ENCODE measurements around the gene FTO. TPM values are rescaled to one million over a fixed set of nuclear protein-coding genes. Genes with fewer than 3 reads are reported as not detected.

FTO gene
- total RNA-seq, 1 donor from 2014 or later, result 85.1 TPM

DNA sequence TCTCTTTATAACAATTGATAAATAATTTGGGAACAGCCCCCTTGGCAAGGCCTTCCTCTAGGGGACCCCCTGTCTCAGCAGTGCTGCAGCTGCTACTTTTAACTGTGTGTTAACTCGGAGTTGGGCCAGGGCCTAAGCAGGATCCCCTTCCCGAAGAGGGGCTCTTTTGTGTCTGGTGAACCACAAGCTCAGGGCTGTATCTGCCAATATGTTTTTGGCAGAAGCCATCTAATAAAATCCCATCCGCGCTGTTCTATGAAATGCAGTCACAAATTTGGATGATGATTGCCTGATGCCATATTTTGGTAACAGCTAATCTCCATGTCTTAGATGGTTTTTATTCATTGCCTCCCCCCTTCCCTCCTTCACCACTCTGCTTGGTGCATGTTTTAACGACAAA, 267.7 kb downstream of the FTO start:
- TF ChIP-seq, protein P1, sequence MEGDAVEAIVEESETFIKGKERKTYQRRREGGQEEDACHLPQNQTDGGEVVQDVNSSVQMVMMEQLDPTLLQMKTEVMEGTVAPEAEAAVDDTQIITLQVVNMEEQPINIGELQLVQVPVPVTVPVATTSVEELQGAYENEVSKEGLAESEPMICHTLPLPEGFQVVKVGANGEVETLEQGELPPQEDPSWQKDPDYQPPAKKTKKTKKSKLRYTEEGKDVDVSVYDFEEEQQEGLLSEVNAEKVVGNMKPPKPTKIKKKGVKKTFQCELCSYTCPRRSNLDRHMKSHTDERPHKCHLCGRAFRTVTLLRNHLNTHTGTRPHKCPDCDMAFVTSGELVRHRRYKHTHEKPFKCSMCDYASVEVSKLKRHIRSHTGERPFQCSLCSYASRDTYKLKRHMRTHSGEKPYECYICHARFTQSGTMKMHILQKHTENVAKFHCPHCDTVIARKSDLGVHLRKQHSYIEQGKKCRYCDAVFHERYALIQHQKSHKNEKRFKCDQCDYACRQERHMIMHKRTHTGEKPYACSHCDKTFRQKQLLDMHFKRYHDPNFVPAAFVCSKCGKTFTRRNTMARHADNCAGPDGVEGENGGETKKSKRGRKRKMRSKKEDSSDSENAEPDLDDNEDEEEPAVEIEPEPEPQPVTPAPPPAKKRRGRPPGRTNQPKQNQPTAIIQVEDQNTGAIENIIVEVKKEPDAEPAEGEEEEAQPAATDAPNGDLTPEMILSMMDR (conservative IDR thresholded peaks at IDR 0.05), result no peak
- Mint-ChIP-seq H3K27ac (no peak overlapping the region), H3K27me3 (no peaks in the 10 kb centered on the region), H3K36me3 (no peaks in the 10 kb centered on the region), H3K9me3 (no peaks in the 10 kb centered on the region), H3K4me3 (no peak overlapping the region), H3K4me1 (ENCODE audit: unreplicated experiment) (peaks cover 23% of the 10 kb centered on the region)
- no peak for DNase-seq (ENCODE audit: extremely low spot score, unreplicated experiment)

DNA sequence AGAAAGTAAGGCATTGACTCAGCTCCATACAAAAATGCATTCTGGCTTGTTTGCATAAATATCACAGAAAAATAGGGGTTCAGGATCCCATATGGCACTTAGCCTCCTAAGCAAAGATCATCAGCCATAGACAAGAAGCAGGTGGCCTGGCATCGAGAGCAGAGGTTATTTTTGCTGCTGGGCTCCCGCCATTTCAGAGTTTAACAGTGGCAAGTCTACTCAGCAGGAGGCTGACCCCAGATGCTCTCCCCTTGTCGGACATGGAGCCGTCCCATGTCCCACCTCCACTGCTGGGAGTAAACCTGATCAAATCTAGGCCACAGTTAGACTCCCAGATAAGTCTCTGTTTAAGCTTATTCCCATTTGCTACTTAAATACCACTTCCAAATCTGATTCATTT, 269.1 kb downstream of the FTO start:
- Mint-ChIP-seq H3K27me3 (no peaks in the 10 kb centered on the region), H3K4me1 (ENCODE audit: unreplicated experiment) (peaks cover 17% of the 10 kb centered on the region), H3K36me3 (no peaks in the 10 kb centered on the region), H3K9me3 (no peaks in the 10 kb centered on the region), H3K4me3 (no peak overlapping the region), H3K27ac (no peak overlapping the region)
- no peak for DNase-seq (ENCODE audit: extremely low spot score, unreplicated experiment)
- TF ChIP-seq, protein P1 (conservative IDR thresholded peaks at IDR 0.05), result no peak

DNA sequence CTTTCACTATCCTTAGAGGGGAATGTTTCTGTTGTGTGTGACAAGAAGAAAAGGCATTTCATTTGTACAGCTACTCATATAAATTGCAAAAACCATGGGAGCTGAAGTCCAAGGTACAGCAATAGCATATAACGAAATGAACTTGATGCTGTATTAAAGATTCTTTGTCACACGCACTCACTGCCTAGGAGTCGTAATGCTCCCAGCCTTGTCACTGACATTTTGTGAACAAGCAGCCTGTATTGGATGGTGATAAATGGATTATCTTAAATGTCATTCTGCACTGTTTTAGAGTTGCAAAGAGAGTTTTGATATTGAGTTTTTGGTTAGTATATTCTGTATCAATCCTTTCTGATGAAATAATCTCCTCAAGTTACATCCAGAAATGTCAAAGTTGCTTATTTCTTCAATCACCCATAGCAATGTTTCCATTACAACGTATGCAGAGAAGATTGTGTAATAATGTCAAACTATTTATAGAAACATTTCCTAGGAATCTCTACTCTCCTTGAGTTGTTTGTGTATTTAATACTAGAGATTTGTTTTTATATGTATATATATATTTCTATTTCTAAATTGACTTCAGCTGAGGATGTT, 270.6 kb downstream of the FTO start:
- H3K4me1 Mint-ChIP-seq (ENCODE audit: unreplicated experiment), result peaks cover 7% of the 10 kb centered on the region
- H3K27me3 Mint-ChIP-seq, result no peaks in the 10 kb centered on the region
- H3K4me3 Mint-ChIP-seq, result no peak overlapping the region
- no peak for DNase-seq (ENCODE audit: extremely low spot score, unreplicated experiment)
- TF ChIP-seq, protein P1 (conservative IDR thresholded peaks at IDR 0.05), result no peak
- no peaks in the 10 kb centered on the region for H3K36me3 Mint-ChIP-seq
- H3K27ac Mint-ChIP-seq, result no peak overlapping the region
- H3K9me3 Mint-ChIP-seq, result no peaks in the 10 kb centered on the region

DNA sequence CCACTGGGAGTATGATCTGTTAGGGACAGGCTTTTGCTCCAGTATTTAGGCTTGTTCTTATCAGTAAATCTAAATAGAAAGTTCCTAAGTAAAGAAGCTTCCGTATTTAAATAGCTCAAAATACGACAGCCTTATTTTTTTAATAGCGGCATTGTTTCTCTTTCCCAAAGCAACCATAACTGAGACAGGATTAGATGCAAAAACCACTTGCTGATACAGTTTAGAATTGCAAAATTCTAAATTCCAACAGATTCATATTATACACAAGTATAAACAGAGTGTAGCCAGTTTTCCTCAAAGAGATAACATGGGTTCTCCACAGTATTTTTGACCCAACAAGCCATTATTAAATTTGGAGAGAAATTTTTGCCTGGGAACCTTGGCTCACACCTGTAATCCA, 276.7 kb downstream of the FTO start:
- Mint-ChIP-seq H3K4me3 (no peak overlapping the region), H3K27ac (peak overlapping the region; percentile 84), H3K27me3 (no peaks in the 10 kb centered on the region), H3K4me1 (ENCODE audit: unreplicated experiment) (peaks cover 20% of the 10 kb centered on the region), H3K36me3 (no peaks in the 10 kb centered on the region), H3K9me3 (no peaks in the 10 kb centered on the region)
- no peak for DNase-seq (ENCODE audit: extremely low spot score, unreplicated experiment)
- TF ChIP-seq, protein P1 (conservative IDR thresholded peaks at IDR 0.05), result no peak

DNA sequence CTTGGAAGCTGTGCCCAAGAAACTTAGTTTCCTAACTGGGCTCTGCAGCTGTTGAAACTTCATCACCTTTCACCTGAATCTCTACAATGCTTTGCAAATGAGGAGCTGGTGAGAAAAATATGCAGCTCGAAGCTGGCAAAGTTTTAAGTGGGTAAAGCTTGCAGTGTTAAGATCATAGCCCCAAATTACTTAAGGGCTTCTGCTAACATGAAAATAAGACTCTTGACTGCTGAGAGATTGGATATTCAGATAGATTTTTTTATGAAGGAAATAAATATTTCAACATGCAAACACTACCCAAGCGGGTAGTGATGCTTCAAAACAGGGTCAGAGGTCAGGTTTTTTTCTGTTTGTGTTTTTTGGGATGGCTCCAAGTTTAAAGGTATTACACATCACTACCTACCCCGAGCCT, 278.7 kb downstream of the FTO start:
- H3K27ac Mint-ChIP-seq, result no peak overlapping the region
- no peaks in the 10 kb centered on the region for H3K27me3 Mint-ChIP-seq
- peaks cover 28% of the 10 kb centered on the region for H3K4me1 Mint-ChIP-seq (ENCODE audit: unreplicated experiment)
- DNase-seq (ENCODE audit: extremely low spot score, unreplicated experiment), result no peak
- H3K4me3 Mint-ChIP-seq, result no peak overlapping the region
- no peaks in the 10 kb centered on the region for H3K9me3 Mint-ChIP-seq
- TF ChIP-seq, protein P1 (conservative IDR thresholded peaks at IDR 0.05), result no peak
- no peaks in the 10 kb centered on the region for H3K36me3 Mint-ChIP-seq

DNA sequence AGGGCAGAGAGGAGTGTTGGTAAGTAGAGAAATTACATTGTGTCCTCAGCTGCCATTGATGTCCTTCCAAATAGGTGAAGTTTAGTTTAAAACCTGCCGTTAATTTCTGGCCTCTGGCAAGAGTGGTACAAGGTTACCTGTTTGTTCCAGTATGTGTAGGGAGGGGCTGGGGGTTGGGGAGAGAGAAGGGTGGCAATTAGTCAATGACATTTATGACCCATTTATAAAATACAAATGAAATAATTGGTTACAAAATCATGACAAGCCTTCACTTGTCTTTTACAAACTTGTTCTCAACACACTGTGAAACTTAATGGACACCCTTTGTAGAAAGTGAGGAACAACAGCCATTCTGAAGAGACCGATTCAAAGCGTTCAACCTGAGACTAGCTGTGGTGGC, 281.0 kb downstream of the FTO start:
- TF ChIP-seq, protein P1 (conservative IDR thresholded peaks at IDR 0.05), result no peak
- H3K4me3 Mint-ChIP-seq, result no peak overlapping the region
- no peaks in the 10 kb centered on the region for H3K36me3 Mint-ChIP-seq
- peak overlapping the region; percentile 95 for H3K27ac Mint-ChIP-seq
- no peaks in the 10 kb centered on the region for H3K27me3 Mint-ChIP-seq
- H3K4me1 Mint-ChIP-seq (ENCODE audit: unreplicated experiment), result peaks cover 24% of the 10 kb centered on the region
- no peaks in the 10 kb centered on the region for H3K9me3 Mint-ChIP-seq
- no peak for DNase-seq (ENCODE audit: extremely low spot score, unreplicated experiment)

Measured in type B pancreatic cell (in vitro differentiated cells).